SH-SY5Y (cell line): ENCODE measurements around the gene KRTAP12-2.

ENCODE experiments used
- GATA2 ChIP-seq: IDR thresholded peaks from 2 replicates; pipeline ENCODE4 v1.6.1; 2011; ENCODE audit warnings: mild to moderate bottlenecking, low read depth, low read length
- GATA3 ChIP-seq: IDR thresholded peaks from 2 replicates; pipeline ENCODE4 v1.6.1; 2011; ENCODE audit warnings: low read depth, mild to moderate bottlenecking, low read length, moderate library complexity

The KRTAP12-2 gene, protein sequence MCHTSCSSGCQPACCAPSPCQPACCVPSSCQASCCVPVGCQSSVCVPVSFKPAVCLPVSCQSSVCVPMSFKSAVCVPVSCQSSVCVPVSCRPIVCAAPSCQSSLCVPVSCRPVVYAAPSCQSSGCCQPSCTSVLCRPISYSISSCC

DNA sequence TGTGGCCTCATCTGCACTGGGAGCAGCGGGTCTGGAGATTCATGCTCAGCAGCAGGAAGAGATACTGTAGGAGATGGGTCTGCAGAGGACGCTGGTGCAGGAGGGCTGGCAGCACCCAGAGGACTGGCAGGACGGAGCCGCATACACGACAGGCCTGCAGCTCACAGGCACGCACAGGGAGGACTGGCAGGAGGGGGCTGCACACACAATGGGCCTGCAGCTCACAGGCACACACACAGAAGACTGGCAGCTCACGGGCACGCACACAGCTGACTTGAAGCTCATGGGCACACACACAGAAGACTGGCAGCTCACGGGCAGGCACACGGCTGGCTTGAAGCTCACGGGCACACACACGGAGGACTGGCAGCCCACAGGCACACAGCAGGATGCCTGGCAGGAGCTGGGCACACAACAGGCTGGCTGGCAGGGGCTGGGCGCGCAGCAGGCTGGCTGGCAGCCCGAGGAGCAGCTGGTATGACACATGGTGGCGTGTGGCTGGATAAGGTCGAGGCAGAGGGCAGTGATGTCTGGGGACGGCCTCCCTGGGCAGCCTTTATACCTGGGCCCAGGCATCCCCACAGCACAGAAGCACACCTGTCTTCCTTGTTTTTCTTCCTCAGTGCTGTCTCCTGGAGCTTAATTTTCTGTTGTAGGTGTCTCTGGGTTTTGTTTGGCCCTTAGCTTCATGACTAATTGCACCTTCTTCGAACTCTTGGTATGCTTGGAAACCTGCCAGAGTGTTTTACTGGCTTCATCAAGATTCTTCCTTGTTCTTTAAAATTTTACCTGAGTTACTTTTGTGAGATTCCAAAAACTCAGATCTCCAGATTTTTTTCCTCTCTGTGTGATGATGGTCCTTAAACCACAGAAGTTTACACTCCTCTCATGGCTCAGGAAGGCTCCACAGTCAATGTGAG lies at the start of gene KRTAP12-2:
Gene KRTAP12-2, minus strand, starts transcription at position 527 of the 920 bp plus-strand sequence. Its CDS starts 41 bp downstream, at position 486.
- TF ChIP-seq GATA2 (no peak), GATA3 (no peak)

DNA sequence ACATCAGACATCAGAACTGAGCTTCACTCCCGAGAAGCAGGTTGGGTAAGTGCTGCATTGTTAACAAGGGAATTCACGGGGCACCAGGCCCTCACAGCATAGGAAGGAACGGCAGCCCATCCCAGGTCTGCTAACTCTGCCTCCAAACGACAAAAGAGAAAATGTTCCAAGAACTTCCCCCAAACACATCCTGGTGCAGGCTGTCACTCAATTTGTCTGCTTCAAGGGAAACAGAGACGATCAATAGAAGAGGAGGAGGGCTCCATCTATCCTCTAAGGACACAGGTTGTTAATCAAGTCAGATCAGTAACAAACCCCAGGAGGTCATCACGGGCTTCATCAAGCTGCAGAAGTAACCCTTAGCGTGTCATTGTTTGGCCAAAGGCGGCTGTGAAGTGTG lies 48.2 kb upstream of the KRTAP12-2 start:
- TF ChIP-seq GATA2: no peak
- TF ChIP-seq GATA3: no peak

DNA sequence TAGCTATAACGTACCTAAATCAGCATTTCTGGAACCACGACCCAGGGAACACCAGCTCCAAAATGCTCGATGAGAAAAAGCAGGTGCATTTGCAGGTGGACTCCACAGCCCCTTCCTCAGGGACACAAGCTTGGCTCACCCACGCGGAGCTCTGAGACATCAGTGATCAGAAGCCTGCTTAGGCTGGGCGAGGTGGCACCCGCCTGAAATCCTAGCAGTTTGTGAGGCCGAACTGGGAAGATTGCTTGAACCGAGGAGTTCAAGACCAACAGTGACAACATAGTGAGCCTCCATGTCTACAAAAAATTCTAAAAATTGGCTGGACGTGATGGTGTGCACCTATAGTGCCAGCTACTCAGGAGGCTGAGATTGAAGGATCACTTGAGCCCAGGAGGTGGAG lies 47.1 kb upstream of the KRTAP12-2 start:
- TF ChIP-seq GATA2: no peak
- TF ChIP-seq GATA3: no peak

DNA sequence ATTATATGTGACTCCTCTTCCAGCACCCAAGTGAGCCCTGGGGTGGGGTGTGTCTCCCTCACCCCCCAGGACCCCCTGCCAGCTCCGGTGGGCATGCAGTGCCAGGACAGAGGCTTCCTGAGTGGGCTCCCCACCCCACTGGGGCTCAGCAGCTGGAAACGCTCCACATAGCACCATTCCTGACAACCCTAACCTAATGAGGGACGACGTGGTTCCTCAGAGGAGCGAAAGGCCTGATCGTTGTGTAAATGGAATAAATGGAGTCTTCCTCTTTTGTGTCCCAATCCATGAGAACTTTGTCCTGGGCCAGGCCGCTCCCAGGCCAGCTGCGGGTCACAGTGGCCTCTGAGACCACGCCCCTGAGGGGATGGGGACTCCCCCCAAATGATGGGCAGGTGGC lies 46.4 kb upstream of the KRTAP12-2 start:
- TF ChIP-seq GATA2: no peak
- no peak for TF ChIP-seq GATA3

DNA sequence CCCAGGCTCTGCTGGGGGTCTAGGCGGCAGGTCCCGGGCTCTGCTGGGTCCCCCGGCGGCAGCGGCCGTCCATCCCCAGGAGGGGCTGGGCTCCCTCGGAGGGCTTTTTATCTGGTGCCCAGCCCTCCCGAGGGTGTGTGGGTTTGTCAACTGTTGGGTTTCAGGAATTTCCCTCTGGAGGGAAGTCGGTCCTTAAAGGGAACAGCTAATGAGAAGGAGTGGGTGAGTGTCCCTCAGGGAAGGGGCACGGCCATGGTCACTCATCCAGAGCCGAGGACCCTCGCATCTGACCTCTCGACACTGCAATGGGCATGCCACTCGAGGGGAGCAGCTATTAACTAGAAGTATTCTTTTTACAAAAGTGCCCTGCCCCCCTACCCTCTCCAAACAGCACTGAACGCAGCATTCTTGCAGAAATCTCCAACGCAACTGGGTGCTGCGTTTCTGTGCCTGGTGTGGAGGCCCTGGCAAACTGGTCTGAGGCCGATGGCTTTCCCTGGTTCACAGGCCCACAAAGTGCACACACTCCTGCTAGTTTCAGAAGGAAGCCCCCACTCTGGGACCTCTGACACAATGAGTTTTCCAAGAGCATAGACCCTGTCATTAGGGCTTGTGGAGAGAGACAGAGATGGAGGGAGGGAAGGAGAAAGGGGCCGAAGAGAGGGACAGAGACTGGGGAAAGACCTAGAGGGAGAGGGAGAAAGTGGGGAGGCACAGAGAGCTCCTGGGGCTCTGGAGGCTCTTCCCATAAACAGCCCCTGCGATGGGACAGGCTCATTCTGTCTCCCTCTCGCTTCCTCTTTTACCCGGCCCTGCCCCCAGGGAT lies 45.7 kb upstream of the KRTAP12-2 start:
- TF ChIP-seq GATA2: no peak
- no peak for TF ChIP-seq GATA3

DNA sequence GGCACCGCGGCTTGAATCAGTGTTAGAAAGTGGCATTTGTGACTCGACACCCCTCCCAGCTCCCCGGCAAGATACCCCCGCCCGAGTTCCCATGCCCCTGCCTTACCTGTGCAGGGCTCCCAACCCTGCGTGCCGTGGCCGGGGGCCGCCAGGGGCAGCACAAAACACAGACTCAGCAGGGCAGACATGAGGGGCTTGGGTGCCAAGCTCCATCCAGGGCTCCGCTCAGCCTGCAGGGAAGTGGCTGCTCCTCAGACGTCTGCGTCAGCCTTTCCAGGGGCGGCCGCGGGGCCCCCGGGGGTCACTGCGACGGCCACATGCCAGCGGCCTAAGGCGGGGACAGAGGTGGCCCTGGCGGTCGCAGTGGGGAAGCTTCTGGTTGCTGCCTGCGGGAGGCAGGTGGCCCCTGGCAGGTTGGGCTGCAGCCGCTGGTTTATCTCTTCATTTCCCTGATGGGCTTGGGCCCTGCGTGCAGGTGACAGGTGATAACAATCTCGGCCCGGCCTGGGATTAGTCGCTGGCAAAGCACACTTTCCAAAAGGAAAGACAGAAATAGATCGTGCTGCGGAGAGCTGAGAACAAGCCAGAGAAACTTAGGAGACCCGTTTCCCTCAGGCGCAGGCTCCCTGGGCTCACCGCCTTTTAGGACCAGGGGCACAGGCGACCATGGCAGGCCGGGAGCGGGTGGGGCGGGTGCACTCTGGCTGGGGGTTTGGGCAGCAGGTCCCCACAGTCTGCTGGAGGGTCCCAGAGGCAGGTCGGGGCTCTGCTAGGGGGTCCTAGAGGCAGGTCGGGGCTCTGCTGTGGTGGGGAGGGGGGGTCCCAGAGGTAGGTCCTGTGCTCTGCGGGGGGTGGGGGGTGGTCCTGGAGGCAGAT lies 44.8 kb upstream of the KRTAP12-2 start, which contains the start of gene TSPEAR:
Gene TSPEAR, minus strand, starts transcription at position 246 of the 876 bp plus-strand sequence. Its CDS starts 58 bp downstream, at position 188.
- TF ChIP-seq GATA3 (no peak), GATA2 (peak; percentile 46; the same call in 1 of the 2 replicates)

DNA sequence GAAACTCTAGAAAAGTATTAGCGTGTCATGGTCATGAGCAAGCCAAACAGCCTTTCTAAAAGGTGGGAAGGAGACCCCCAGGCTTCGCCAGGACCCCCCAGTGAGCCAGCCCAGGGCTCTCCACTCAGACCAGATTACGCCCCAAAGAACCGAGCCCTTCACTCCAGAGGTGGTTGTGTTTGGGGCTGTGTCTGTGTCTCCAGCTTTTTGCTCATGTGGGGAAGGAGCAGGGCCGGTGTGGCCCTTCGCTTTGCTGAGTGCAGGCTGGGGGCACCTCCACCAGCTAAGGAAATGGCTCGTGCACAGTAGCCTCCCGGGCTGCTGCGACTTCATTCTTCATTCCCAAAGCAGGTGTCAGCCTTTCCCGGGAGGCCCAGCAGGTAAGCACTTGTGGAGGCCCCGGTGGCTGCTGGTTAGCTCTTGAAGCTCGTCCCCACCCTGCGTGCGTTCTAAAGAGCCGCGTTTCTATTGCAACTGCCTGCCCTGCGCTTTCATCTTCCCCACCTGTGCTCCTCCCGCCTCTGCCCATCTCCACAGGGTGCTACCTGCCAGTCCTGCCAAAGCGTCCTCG lies 44.1 kb upstream of the KRTAP12-2 start:
- no peak for TF ChIP-seq GATA3

DNA sequence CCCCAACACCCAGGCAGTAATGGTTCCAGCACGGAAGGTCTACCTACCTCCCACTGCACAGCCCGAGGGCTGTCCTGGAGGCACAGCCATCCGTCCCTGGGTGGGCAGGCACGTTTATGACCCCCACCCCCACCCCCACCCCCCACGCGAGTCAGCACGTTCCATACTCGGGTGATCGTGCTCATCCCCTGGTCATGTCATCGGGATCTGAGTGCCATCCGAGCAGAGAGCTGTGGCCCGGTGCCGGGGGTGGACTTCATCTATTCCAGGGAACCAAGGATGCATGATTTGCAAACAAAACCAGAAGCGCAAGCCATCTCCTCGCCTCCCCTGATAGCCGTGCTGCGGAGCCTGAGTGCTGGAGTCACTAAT lies 43.6 kb upstream of the KRTAP12-2 start:
- no peak for TF ChIP-seq GATA3
- TF ChIP-seq GATA2: no peak

DNA sequence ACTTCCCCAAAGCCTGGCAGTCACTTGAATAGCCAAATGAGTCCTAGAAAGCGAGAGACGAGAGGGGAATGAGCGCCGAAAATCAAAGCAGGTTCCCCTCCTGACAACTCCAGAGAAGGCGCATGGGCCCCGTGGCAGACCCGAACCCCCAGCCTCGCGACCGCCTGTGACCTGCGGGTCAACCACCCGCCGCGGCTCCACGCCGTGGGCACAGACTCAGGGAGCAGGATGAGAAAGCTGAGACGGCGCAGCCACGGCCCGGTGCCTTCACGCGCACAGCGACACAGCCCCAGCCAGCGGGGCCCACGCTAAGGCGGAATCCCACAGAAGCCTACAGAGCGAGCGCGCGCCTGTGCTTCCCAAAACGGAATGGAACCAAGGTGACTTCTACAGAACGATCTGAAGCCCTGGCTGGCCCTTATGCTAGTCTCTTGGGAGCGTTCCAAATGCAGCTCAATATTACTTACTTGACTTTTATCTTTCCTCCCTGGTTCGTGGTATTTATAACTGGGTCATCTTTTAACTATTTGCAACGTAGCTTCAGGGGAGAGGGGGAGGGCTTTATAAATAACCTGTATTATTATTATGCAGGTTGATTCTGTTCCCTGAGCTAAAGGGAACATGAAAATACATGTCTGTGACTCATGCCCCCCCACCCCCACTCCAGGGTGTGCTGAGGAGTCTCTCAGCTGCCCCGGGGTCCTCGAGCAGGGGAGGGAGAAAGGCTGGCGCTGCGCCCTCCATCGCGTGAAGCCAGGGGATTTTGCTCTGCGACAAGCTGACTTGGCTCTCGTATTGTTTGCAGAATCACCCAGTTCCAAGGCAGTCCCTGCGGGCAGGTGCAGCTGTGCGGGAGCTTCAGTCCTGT lies 42.9 kb upstream of the KRTAP12-2 start:
- no peak for TF ChIP-seq GATA3
- no peak for TF ChIP-seq GATA2

DNA sequence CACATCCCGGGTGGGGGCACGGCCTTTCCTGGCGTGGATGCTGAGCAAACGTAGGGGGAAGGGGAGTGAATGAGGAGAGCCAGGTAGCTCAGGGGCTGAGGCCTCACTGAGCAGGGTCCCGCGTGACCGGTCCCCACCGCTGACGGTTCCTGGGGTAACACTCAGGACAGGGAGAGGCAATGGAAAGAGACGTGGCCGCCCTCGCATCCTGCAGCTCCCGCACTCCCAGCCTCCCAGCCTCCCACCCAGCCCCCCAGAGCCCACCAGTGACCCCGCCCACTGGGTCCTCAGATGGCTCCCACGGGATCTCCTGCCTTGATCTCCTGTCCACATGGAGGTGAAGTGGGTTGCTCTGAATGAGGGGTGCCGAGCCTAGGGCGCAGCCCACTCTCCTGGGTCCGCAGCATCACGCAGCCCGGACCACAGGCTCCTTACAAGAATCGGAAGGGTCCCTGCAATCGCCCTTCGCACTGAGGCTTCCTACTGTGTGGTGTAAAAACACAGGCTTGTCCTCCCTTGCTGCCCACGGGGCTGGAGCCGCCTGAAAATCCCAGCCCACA lies 42.2 kb upstream of the KRTAP12-2 start:
- TF ChIP-seq GATA3 (no peak), GATA2 (no peak)

DNA sequence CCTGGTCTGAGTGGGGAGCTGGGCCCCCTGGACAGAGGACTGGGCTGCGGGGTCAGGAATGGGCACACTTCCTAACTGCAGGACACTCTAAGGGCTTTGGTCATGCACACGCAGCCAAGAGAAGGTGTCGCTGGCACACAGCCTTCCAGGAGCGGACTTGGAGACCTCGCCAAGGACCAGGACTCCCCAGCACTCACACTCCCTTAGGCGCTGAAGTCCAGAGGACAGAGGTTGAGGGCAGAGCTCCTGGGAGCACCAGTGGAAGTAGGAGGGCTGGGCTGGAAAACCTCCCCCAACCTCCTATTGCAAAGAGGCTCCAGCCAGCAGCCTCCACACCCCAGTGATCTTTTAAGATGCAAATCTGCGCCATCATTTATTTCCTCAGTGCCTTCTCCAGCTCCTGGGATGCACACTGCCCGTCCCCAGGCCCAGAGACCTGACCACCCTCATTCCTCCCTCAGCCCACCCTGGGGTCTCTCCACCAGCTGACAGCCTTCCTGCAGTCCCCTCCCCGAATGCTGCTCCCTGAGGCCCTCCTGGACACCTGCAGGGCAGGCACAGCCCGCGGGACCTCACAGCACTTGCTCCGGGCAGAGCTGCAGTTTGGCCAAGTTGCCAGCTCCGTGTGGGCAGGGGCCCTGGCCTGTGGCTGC lies 41.6 kb upstream of the KRTAP12-2 start:
- no peak for TF ChIP-seq GATA3
- no peak for TF ChIP-seq GATA2
